CD8-positive, alpha-beta memory T cell (primary cell): ENCODE results near the gene SHC2. TPM values are rescaled to one million over a fixed set of nuclear protein-coding genes. Genes with fewer than 3 reads are reported as not detected.

Source experiments
- CTCF ChIA-PET: fragments of 350-600 bp; sonication (Branson Sonifier 250); formaldehyde crosslinking; loops from one replicate; lab custom pipeline; 2021; ENCODE audit warnings: antibody characterized with exemption; lab: Charles Lee
- POLR2A ChIA-PET: fragments of 350-600 bp; sonication (Branson Sonifier 250); formaldehyde crosslinking; loops from one replicate; lab custom pipeline; 2021; ENCODE audit warnings: antibody characterized with exemption; lab: Charles Lee
- DNase-seq, 5 donors: peaks; one replicate each; pipeline versions ENCODE4 v3.0.0 to v3.0.0-alpha.2; 2020 to 2022; ENCODE audit warnings: mixed read lengths in 1 of 5
- H3K27ac ChIP-seq: one replicate; pipeline ENCODE4 v1.7.0; 2013; ENCODE audit warnings: low read depth, mild to moderate bottlenecking, low read length, moderate library complexity
- H3K27me3 ChIP-seq: 2 replicates; pipeline ENCODE4 v1.7.0; 2013; ENCODE audit warnings: low read length, mild to moderate bottlenecking; ENCODE audit not compliant: insufficient read depth, poor library complexity, severe bottlenecking
- H3K36me3 ChIP-seq: 2 replicates; pipeline ENCODE4 v1.7.0; 2013; ENCODE audit warnings: mild to moderate bottlenecking, low read length, moderate library complexity; ENCODE audit not compliant: insufficient read depth
- H3K4me1 ChIP-seq: 2 replicates; pipeline ENCODE4 v1.7.0; 2013; ENCODE audit warnings: mild to moderate bottlenecking, low read length, moderate library complexity; ENCODE audit not compliant: insufficient read depth
- H3K4me3 ChIP-seq: 2 replicates; pipeline ENCODE4 v1.7.0; 2013; ENCODE audit warnings: mild to moderate bottlenecking, low read length
- H3K9me3 ChIP-seq: 2 replicates; pipeline ENCODE4 v1.7.0; 2013; ENCODE audit warnings: mild to moderate bottlenecking, low read length
- H3K27ac Mint-ChIP-seq, 8 donors: one replicate each; pipeline ENCODE4 v1.8.0; 2020 to 2021; ENCODE audit warnings: mixed read lengths in 8 of 8, mild to moderate bottlenecking in 6 of 8, inconsistent platforms in 3 of 8, moderate library complexity in 3 of 8
- H3K27me3 Mint-ChIP-seq, 2 donors: one replicate each; pipeline ENCODE4 v1.8.0; 2020 to 2021; ENCODE audit warnings: mixed read lengths in 2 of 2, mild to moderate bottlenecking in 1 of 2, moderate library complexity in 1 of 2
- H3K36me3 Mint-ChIP-seq, 3 donors: one replicate each; pipeline ENCODE4 v1.8.0; 2020 to 2021; ENCODE audit warnings: mixed read lengths in 3 of 3, inconsistent platforms in 1 of 3, mild to moderate bottlenecking in 1 of 3
- H3K4me1 Mint-ChIP-seq, 3 donors: one replicate each; pipeline ENCODE4 v1.8.0; 2020 to 2021; ENCODE audit warnings: mixed read lengths in 3 of 3, inconsistent platforms in 1 of 3, mild to moderate bottlenecking in 1 of 3
- H3K4me3 Mint-ChIP-seq, 7 donors: one replicate each; pipeline ENCODE4 v1.8.0; 2020 to 2021; ENCODE audit warnings: mixed read lengths in 7 of 7, mild to moderate bottlenecking in 6 of 7, moderate library complexity in 4 of 7, inconsistent platforms in 2 of 7
- H3K9me3 Mint-ChIP-seq, 5 donors: one replicate each; pipeline ENCODE4 v1.8.0; 2020 to 2022; ENCODE audit warnings: mixed read lengths in 5 of 5, mild to moderate bottlenecking in 3 of 5, moderate library complexity in 2 of 5, inconsistent platforms in 1 of 5
- polyA plus RNA-seq: library from polyadenylated mRNA; unstranded; fragments of 300-500 nt; fragmentation: Illumina TruSeq; gene quantifications from one replicate; pipeline ENCODE4 v1.2.3, GENCODE V29; 2021
- total RNA-seq, 2 experiments: library from RNA; stranded (reverse); gene quantifications; one replicate each; pipeline ENCODE4 v1.2.3, GENCODE V29; 2021

Gene SHC2
- total and polyA plus RNA-seq, 3 experiments from 2014 or later, result 0.11 to 0.13 TPM; not detected in 1

DNA sequence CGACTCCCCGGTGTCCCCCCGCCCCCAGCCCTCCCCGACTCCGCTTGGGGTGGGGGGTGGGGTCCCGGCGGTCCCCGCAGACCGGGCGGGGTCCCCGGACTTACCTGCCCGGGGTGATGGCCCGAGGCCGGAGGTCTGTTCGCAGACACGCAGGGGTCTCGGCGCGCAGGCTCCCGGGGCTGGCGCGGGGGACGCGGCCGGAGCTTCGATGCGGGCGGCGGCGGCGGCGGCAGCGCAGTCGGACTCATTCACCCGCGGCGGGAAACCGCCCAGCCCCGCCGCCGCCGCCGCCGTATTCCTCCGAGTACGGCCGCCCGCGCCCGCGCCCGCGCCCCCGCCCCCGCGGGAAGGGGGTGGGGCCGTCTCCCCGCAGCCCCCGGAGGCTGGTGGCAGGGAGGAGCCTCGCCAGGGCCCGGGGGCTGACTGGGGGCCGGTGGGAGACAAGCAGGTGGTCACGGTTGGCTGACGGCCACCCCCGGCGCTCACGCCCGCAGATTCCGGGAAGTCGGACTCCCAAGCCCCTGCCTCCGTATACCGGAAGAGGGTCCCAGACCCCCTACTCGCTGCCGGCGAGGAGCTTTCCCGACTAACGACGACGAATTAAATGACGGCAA lies 51.8 kb downstream of the SHC2 start, which contains the start of gene C2CD4C:
Gene C2CD4C (minus strand): TSS at position 246 of the 614 bp plus-strand sequence. CDS start 786 bp downstream, outside the sequence.
- Mint-ChIP-seq H3K36me3 (no peaks in the 10 kb centered on the region), H3K4me1 (peaks cover 6 to 7% (median 6%) of the 10 kb centered on the region in 3 donors), H3K4me3 (peak within 1 kb of the TSS; percentile 56 to 91 (median 86)), H3K27ac (peak within 1 kb of the TSS in 6 of 8 donors; percentile 45 to 80 (median 56)), H3K9me3 (peaks cover 0 to 2% (median 0%) of the 10 kb centered on the region in 5 donors), H3K27me3 (peaks cover 11 to 21% of the 10 kb centered on the region in 2 donors)
- Histone ChIP-seq H3K4me3 (peak within 1 kb of the TSS; percentile 15), H3K9me3 (no peaks in the 10 kb centered on the region), H3K27me3 (peaks cover 13% of the 10 kb centered on the region), H3K27ac (no peak within 1 kb of the TSS), H3K36me3 (no peaks in the 10 kb centered on the region), H3K4me1 (peaks cover 6% of the 10 kb centered on the region)
- POLR2A ChIA-PET, result no interaction called here
- CTCF ChIA-PET, result no interaction called here
- peak in 2 of 5 donors; percentile 25 to 44 for DNase-seq

DNA sequence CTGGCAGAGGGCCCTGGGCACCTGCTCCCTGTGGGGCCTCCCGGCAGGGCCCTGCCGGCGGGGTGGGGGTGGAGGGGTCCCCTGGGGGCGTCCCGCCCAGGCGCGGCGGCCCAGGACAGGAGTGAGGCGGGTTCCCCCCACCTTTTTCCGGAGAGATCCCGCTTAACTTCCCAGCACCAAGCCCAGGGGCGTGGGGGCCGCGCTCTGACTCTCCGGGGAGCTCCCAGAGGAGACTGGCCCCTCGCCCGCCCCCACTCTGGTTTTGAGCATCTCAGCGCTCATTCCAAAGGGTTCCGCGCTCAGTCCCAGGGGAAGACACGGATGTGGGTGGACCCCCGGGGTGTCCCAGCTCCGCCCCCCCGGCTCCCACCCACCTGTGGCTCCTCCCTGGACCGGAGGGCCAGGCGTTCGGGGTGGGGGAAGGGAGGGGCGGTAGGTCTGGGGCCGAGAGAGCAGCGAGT lies 52.4 kb downstream of the SHC2 start:
- POLR2A ChIA-PET, result no interaction called here
- CTCF ChIA-PET, result no interaction called here
- Mint-ChIP-seq H3K4me3 (no peak overlapping the region), H3K4me1 (peaks cover 6 to 7% (median 6%) of the 10 kb centered on the region in 3 donors), H3K9me3 (peaks cover 0 to 2% (median 0%) of the 10 kb centered on the region in 5 donors), H3K36me3 (no peaks in the 10 kb centered on the region), H3K27me3 (peaks cover 11 to 24% of the 10 kb centered on the region in 2 donors), H3K27ac (no peak overlapping the region)
- peaks cover 13% of the 10 kb centered on the region for H3K27me3 ChIP-seq
- no peaks in the 10 kb centered on the region for H3K9me3 ChIP-seq
- H3K27ac ChIP-seq, result no peak overlapping the region
- H3K4me1 ChIP-seq, result peaks cover 6% of the 10 kb centered on the region
- DNase-seq, result peak in 1 of 5 donors; percentile 44
- no peaks in the 10 kb centered on the region for H3K36me3 ChIP-seq
- H3K4me3 ChIP-seq, result no peak overlapping the region

DNA sequence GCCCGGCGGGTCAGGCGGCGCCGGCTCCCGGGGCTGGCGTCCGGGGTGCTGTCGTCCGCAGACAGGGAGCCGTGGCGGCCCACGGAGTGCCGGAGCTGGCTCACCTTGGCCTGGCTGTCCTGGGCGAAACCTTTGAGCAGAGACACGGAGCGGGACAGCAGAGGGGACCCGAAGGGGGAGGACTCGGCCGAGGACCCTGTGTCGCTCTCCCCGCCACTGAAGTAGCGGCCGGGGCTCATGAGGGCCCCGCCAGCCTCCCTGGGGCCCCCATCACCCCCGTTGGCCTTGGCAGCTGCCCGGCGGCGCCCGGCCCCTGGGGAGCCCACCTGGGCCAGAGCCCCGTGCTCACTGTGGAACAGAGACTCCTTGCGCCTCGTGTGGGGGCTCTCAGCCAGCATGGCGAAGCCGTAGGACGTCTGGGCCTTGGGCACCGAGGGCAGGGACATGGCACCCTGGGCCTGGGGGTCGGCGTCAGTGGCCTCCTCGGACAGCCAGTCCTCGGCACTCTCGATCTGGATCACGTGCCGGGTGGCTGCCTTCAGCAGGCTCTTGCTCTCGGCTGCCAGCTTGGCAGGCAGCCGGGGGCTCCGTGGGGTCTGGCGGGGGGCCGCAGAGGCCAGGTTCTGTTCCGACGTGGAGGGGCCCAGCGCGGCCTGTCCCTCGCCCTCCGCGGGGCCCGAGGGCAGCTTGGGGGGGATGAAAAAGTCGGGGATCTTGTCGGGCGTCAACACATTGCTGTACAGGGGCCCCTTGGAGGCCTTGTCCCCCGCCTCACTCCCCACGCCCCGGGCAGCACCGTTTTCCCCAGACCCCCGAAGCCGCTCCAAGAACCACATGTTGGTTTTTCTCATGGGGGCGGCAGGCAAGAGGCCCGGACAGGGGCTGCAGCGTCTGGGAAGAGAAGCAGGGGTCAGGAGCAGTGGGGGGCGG lies 53.1 kb downstream of the SHC2 start:
- peaks cover 6 to 7% (median 6%) of the 10 kb centered on the region in 3 donors for H3K4me1 Mint-ChIP-seq
- ChIA-PET POLR2A (no interaction called here), CTCF (no interaction called here)

DNA sequence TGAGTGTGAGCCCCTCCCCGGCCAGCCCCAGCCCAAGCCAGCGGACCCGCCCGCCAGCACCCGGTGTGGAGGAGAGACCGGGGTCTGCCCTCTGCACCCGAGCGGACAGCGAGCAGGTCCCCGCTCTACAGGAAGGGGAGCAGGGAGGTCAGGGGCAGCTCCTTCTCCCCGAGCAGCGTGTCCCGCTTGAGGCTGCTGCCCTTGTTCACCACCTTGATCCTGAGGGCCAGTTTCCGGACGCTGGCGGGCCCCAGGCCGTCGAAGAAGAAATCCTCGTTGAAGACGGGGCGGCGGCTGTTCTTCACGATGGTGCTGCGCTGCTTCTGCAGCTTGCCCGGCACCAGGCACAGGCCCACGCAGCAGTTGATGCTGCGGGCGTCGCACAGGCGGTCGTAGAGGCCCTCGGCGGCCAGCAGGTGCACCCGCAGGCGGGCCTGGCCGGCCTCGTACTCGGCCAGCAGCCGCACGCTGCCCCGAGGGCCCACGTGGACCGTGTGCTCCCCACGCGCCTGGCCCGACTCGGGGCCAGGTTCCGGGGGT lies 53.8 kb downstream of the SHC2 start:
- Mint-ChIP-seq H3K4me3 (no peak overlapping the region), H3K27ac (no peak overlapping the region), H3K36me3 (no peaks in the 10 kb centered on the region), H3K4me1 (peaks cover 6 to 7% (median 6%) of the 10 kb centered on the region in 3 donors), H3K27me3 (peaks cover 19 to 32% of the 10 kb centered on the region in 2 donors), H3K9me3 (peaks cover 0 to 2% (median 0%) of the 10 kb centered on the region in 5 donors)
- H3K4me3 ChIP-seq, result no peak overlapping the region
- DNase-seq, result peak in 1 of 5 donors; percentile 22
- ChIA-PET POLR2A (no interaction called here), CTCF (no interaction called here)
- no peak overlapping the region for H3K27ac ChIP-seq
- no peaks in the 10 kb centered on the region for H3K9me3 ChIP-seq
- peaks cover 6% of the 10 kb centered on the region for H3K4me1 ChIP-seq
- peaks cover 13% of the 10 kb centered on the region for H3K27me3 ChIP-seq
- no peaks in the 10 kb centered on the region for H3K36me3 ChIP-seq

More for the DNA sequence above, 53.1 kb downstream of the SHC2 start:
- Mint-ChIP-seq H3K27ac (no peak overlapping the region), H3K9me3 (peaks cover 0 to 2% (median 0%) of the 10 kb centered on the region in 5 donors), H3K4me3 (peak overlapping the region in 2 of 7 donors; percentile 5 to 69), H3K27me3 (peaks cover 17 to 31% of the 10 kb centered on the region in 2 donors), H3K36me3 (no peaks in the 10 kb centered on the region)
- peak in 1 of 5 donors; percentile 44 for DNase-seq
- Histone ChIP-seq H3K4me3 (no peak overlapping the region), H3K27ac (no peak overlapping the region), H3K27me3 (peaks cover 13% of the 10 kb centered on the region), H3K36me3 (no peaks in the 10 kb centered on the region), H3K9me3 (no peaks in the 10 kb centered on the region), H3K4me1 (peaks cover 6% of the 10 kb centered on the region)

DNA sequence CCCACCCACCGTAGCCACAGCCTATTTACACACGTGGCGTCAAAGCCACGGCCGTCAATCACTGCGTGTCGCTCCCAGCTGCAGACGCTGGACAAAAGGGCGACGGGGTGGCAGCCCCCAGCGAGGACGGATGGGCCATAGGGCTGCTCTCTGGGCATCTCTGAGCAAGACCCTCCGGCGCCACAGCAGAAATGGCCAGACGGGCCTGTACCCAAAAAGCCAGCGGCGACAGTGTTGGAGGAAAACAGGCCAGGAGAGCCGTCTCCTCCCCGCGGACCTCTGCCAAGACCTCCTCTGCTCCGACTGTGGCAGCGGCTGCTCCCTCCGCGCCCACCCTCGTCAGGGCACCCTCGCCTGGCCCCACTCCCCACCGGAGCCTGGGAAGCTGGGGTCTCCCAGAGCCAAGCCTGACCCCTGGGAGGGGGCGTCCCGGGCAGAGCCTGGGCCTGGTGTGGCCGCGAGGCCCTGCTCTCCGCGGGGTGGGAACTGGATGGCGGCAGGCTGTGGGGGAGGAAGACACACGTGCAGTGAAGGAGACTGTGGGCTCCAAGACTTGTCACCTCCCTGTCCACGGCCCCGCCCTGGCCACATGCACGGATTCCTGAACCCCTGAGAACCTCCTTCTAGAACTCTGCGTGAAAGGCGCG lies 54.6 kb downstream of the SHC2 start:
- Mint-ChIP-seq H3K36me3 (no peaks in the 10 kb centered on the region), H3K4me1 (peaks cover 6 to 7% (median 6%) of the 10 kb centered on the region in 3 donors), H3K9me3 (no peaks in the 10 kb centered on the region), H3K4me3 (peak overlapping the region in 3 of 7 donors; percentile 32 to 41 (median 36)), H3K27ac (no peak overlapping the region), H3K27me3 (peaks cover 17 to 28% of the 10 kb centered on the region in 2 donors)
- H3K4me3 ChIP-seq, result no peak overlapping the region
- peaks cover 13% of the 10 kb centered on the region for H3K27me3 ChIP-seq
- no peaks in the 10 kb centered on the region for H3K36me3 ChIP-seq
- no peak overlapping the region for H3K27ac ChIP-seq
- ChIA-PET CTCF (no interaction called here), POLR2A (no interaction called here)
- DNase-seq, result peak in 1 of 5 donors; percentile 29
- H3K9me3 ChIP-seq, result no peaks in the 10 kb centered on the region
- peaks cover 6% of the 10 kb centered on the region for H3K4me1 ChIP-seq

DNA sequence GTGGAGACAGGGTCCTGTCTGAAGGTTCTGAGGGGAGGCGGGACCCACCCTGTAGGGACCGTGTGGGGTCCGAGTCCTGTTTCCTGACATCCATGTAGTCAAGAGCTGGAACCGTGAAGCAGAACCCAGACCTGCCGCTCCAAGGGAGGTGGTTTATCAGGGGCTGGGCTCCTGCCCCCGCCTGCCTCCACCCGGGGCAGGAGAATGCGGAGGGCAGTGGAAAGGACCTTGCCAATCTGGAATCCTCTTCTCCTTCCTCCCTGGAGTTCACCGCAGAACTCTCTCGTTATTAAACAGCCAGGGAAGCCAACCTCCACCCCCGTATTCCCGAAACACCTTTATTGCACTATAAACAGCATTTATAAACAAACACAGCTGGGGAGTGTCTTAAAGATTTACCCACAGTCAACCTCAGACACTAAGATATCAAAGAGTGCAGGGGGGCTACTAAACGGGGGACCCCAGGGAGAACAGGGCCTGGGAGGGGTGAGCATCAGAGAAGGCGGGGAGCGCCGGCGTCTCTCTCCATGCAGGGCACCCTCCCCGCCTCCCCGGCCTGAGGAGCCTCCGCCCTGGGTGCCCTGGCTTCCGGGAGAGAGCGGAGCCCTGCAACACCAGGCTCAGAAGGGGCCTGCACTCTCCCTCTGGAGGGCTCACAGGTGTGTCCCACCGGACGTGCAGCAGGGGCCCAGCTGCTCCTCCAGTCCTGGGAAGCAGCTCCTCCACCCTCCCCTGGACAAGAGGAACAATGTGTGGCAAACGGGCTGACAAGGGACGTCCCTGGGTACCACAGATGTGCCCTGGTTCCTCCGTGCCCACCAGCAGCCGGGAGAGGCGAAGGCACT lies 55.5 kb downstream of the SHC2 start:
- Histone ChIP-seq H3K4me3 (no peak overlapping the region), H3K36me3 (no peaks in the 10 kb centered on the region), H3K27me3 (peaks cover 12% of the 10 kb centered on the region), H3K27ac (no peak overlapping the region), H3K9me3 (no peaks in the 10 kb centered on the region), H3K4me1 (peaks cover 6% of the 10 kb centered on the region)
- CTCF ChIA-PET, result no interaction called here
- H3K4me3 Mint-ChIP-seq, result peak overlapping the region in 3 of 7 donors; percentile 36 to 76 (median 41)
- no peaks in the 10 kb centered on the region for H3K36me3 Mint-ChIP-seq
- peaks cover 6 to 7% (median 6%) of the 10 kb centered on the region in 3 donors for H3K4me1 Mint-ChIP-seq
- no peak overlapping the region for H3K27ac Mint-ChIP-seq
- H3K27me3 Mint-ChIP-seq, result peaks cover 17 to 28% of the 10 kb centered on the region in 2 donors
- peak in 1 of 5 donors; percentile 31 for DNase-seq
- POLR2A ChIA-PET, result no interaction called here
- no peaks in the 10 kb centered on the region for H3K9me3 Mint-ChIP-seq
